Measurements from ENCODE around the gene TTC16. TPM values are rescaled to one million over a fixed set of nuclear protein-coding genes. Genes with fewer than 3 reads are reported as not detected.

Gene TTC16
- total RNA-seq, 3 donors from 2014 or later, result 0.31 TPM; not detected in 2

DNA sequence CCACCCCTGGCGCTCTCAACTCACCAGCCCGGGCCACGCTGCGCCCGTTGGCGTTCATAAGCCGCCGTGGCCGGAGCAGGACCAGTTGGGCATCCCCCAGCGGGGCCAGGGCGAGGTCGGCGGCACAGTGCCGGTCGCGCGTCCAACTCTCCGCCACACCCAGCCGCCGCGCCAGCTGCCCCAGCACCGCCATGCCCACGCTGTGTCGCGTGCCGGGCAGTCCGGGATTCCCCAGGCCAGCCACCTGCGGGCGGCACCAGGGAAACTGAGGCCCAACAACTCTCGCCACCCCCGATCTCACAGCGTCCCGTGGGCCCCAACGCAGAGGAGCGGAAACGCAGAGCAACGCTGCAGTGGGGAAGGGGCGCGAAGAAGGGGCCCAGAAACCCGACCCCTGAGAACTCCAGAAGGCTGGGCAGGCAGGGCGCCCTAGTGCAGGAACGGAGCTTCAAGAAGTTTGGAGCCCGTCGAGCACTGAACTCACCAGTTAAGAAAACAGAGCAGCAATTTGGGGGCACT lies 869 bp upstream of the TTC16 start:
- ATAC-seq, result peak; percentile 69
- peak in 2 of 3 donors; percentile 51 to 75 for DNase-seq
- Histone ChIP-seq H3K9me3 (no peaks in the 10 kb centered on the region), H3K4me3 (peak overlapping the region; percentile 61), H3K36me3 (ENCODE audit: low read depth) (no peaks in the 10 kb centered on the region), H3K4me1 (ENCODE audit: low read depth) (peaks cover 5% of the 10 kb centered on the region)
- no peak for TF ChIP-seq CTCF (IDR thresholded peaks at IDR 0.05)
- intact Hi-C loops (cut with DNase I, micrococcal nuclease), result no loop called here

GRCh38 chr9:127716412-127716811 lies 533 bp downstream of the TTC16 start:
- intact Hi-C loops (cut with DNase I, micrococcal nuclease), result no loop called here
- Histone ChIP-seq H3K9me3 (no peaks in the 10 kb centered on the region), H3K4me3 (no peak overlapping the region), H3K4me1 (ENCODE audit: low read depth) (peaks cover 5% of the 10 kb centered on the region), H3K36me3 (ENCODE audit: low read depth) (no peaks in the 10 kb centered on the region)
- DNase-seq (no peak), ATAC-seq (no peak)
- no peak for TF ChIP-seq CTCF (IDR thresholded peaks at IDR 0.05)

GRCh38 chr9:127717766-127718165 lies 1.9 kb downstream of the TTC16 start:
- Histone ChIP-seq H3K9me3 (no peaks in the 10 kb centered on the region), H3K4me3 (no peak overlapping the region), H3K4me1 (ENCODE audit: low read depth) (peaks cover 9% of the 10 kb centered on the region), H3K36me3 (ENCODE audit: low read depth) (no peaks in the 10 kb centered on the region)
- TF ChIP-seq CTCF (IDR thresholded peaks at IDR 0.05), result no peak
- no peak for DNase-seq
- no peak for ATAC-seq
- intact Hi-C loops (cut with DNase I, micrococcal nuclease), result no loop called here

- Histone ChIP-seq H3K36me3 (ENCODE audit: low read depth) (no peaks in the 10 kb centered on the region), H3K9me3 (no peaks in the 10 kb centered on the region), H3K4me1 (ENCODE audit: low read depth) (peaks cover 15% of the 10 kb centered on the region), H3K4me3 (no peak overlapping the region)
- ATAC-seq (no peak), DNase-seq (no peak)
- intact Hi-C loops (cut with DNase I, micrococcal nuclease), result loop anchor here in 1 of 2 donors (10.0 kb wide), 1 partner anchor 125 kb away; no protein-coding TSS in a partner anchor
- no peak for TF ChIP-seq CTCF (IDR thresholded peaks at IDR 0.05)
Measured at GRCh38 chr9:127720031-127720864, 4.4 kb downstream of the TTC16 start.

- ATAC-seq, result no peak
- intact Hi-C loops (cut with DNase I, micrococcal nuclease), result loop anchor here in 1 of 2 donors (10.0 kb wide), 1 partner anchor 126 kb away; no protein-coding TSS in a partner anchor
Measured at GRCh38 chr9:127720865-127721227, 5.0 kb downstream of the TTC16 start.

More at GRCh38 chr9:127720865-127721227, 5.0 kb downstream of the TTC16 start:
- no peak for TF ChIP-seq CTCF (IDR thresholded peaks at IDR 0.05)
- H3K36me3 ChIP-seq (ENCODE audit: low read depth), result no peaks in the 10 kb centered on the region
- peaks cover 15% of the 10 kb centered on the region for H3K4me1 ChIP-seq (ENCODE audit: low read depth)
- DNase-seq, result peak in 1 of 3 donors; percentile 23
- no peak overlapping the region for H3K4me3 ChIP-seq
- H3K9me3 ChIP-seq, result no peaks in the 10 kb centered on the region

All from mucosa of descending colon (tissue), 3 donors.